HG03575 (cell line): ENCODE data around the gene BCAS1.
"Not testable (repeated sequence)": the region's sequence is repeated elsewhere in the genome, so short reads cannot be mapped to it uniquely, and the experiment has no call there.

Experiments
- ATAC-seq: cut with Tn5 transposase; IDR thresholded peaks from one replicate; pipeline ENCODE4 v1.9.1; 2021; ENCODE audit not compliant: unreplicated experiment, insufficient number of reproducible peaks, low FRiP score; ENCODE audit errors: extremely low read depth

BCAS1 gene

DNA sequence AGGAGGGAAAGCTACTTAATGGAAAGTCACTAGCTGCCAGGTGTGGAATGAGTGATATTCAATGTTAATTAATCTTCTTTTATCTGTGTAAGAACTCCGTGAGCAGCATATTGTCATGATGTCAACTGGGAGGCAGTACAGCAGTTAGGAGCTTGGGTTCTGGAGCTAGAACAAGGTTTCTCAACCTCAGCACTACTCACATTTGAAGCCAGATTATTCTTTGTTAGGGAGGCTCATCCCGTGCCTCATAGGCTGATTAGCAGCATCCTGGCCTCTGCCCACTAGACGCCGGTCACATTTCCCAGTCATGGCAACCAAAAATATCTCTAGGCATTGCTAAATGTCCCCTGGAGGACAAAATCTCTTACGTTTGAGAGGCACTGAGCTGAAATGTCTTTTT is 41.2 kb downstream of the BCAS1 start:
- ATAC-seq, result no peak

DNA sequence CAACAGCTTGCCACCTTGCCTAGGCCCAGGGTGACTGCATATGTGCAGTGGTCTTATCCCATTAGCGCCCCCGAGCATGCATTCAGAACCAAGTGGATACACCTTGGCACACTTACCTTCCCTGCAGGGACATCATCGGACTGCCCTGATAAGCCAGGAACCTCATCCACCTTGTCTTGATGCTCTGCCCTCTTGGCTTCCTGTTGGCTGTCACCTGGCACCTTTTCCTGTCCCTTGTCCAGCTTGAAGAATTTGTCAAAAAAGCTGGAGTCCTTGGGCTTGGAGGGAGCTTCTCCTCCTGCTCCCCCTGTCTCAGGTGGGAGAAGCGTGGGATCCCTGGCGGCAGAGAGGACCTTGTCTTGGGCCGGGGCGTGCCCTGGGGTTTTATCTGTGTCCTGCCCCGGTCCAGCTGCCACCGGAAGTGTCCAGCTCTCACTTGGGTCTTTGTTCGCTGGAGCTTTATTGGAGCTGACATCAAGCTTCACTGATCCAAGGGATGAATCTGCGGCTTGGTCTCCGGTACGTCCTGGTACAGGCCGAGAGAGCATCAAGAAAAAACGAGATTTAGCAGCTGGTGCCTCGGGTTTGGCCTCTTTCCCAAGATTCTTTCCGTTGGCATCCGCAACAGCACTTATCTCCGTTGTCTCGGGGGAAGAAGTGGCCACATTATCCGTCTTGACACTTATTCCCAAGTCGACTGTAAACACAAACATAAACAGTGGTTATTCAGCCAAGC is 42.0 kb downstream of the BCAS1 start:
- no peak for ATAC-seq

DNA sequence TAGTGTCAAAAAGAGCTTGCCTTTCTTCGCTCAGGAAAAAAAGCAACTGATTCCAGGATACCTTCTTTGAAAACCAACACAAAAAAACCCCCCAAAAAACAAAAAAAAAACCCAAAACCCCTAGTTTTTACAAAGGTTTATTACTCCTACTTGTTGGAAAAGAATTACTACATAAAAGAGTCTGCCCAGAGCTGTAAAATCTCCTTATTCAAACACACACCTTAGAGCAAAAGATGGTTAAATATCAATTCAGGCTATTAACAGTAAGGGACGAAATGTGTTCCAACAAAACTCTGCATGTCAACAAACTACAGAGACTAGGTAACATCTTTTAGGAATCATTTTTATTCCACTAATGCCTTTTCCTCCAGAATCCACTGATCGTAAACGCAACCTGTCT is 42.7 kb downstream of the BCAS1 start:
- no peak for ATAC-seq

DNA sequence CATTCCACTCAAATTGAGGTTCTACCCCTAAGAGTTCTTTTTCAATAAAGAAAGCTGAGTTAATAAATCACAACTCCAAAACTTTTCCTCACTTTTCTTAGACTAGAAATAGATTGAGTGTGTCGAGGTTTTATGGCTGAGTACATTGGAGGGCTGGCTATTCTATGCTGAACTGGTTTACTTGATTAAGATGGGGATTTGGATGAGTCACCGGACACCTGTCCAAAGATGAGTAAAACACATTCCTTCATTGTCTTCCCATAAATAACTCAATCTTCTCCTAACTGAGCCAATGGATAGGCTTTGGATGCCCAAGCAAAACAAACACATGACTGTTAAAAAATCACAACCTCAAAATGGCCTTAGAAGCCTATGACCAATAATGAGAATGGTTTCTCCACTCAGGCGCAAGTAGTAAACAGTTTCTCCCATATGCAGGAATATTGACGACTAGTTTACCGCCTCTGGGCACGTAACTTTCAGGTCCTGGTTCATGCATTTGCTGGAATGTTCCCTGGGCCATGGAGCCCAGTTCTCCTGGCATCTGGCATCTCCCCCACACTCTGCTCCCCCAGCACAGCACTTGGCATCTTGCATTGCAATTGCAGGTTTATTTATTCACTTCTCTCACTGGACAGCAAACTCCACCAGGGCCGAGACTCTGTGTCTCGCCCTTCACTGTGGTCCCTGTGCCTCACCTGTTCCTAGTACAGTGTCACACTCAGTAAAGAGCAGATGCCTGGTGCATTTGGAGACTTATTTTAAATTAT is 43.9 kb downstream of the BCAS1 start:
- no peak for ATAC-seq

DNA sequence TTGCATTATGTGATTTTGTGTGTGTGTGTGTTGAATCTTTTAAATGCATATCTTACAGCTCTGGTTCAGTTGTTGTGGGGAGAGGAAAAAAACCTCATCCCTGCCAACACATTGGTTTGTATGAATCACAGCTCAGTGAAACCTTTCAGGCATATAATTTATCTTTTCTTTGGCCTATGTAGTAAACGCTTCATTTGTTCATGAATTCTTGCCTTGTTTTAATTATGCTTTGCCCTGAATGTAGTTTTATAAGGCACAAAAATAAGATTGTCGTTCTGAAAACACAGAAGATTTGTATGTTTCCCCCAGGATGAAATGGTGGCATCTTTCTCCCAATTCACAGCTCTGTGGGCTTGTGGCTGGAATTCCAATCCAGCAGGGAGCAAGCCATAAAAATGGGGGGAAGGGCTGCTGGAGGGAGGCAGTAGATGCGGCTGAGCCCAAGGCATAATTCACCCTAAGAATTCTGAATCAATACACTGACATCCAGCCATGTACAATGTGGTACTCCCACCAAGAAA is 45.1 kb downstream of the BCAS1 start:
- no peak for ATAC-seq

DNA sequence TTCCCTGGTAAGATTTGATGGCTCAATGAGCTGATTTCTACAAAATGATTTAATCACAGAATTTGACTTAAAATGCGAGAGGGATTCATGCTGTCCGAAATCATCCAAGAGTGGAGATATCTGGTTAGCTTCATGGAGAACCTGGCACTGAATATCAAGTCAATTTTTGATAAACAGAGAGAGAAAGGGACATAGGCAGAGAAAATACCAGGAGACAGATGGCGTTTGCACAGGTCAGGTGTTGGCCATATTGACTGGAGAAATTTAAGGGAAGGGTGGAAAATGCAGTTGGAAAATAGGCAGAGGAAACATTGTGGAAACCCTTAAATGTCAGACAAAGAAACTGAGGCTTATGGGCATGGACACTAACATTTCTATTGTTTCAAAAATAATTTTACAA is 47.0 kb downstream of the BCAS1 start:
- no peak for ATAC-seq

DNA sequence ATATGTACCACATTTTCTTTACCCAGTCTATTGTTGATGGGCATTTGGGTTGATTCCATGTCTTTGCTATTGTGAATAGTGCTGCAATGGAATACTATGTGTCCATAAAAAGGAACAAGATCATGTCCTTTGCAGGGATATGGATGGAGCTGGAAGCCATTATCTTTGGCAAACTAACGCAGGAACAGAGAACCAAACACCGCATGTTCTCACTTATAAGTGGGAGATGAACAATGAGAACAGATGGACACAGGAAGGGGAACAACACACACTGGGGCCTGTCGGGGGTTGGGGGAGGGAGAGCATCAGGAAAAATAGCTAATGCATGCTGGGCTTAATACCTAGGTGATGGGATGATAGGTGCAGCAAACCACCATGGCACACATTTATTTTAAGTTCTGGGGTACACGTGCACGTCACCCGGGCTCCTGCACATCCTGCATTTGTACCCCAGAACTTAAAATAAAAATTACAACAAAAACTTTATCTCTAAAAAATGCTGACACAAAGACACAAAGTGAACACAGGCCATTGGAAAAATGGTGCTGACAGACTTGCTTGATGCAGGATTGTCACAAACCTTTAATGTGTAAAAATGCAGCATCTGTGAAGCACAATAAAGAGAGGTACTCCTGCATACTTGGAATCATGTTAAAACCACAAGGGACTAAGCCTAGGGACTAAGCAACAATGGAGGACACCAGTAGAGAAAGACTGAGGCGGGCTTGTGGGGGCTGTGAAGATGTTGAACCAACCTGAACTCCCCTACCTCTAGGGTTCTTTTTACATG is 48.8 kb downstream of the BCAS1 start:
- ATAC-seq, result no peak

DNA sequence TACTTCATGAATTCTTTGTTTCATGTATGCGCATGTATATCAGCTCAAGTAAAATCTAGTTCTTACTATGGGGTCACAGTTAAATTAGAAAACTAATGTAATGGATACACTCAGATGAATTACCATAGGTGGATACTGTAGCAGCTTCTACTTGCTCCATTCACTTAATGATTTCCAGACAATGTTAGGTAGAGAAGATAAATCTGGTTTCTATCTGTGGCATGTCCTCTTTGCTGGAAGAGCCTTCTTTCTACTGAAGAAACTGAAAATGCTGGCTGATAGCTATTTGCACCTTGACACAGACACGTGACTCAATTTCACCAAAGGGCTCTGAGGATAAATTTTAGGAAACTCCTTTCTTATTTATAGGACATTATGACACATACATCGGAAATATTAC is 49.5 kb downstream of the BCAS1 start:
- no peak for ATAC-seq

DNA sequence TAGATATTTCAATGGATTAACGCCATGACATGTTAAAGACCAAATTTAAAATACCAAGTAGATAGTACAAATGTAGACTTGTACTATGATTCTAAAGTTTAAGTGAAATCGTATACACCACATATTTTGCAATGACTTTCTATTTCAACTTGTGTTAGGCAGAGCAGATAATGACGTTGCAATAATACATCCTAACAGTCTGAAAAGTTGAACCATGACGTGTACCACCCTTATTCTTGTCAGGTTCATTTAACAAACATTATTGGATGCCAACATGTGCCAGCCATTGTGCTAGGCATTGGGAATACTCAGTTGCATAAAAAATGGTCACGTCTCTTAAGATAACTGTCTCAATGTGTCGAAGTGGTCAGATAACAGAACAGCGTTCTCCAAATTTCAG is 50.0 kb downstream of the BCAS1 start:
- ATAC-seq, result no peak

DNA sequence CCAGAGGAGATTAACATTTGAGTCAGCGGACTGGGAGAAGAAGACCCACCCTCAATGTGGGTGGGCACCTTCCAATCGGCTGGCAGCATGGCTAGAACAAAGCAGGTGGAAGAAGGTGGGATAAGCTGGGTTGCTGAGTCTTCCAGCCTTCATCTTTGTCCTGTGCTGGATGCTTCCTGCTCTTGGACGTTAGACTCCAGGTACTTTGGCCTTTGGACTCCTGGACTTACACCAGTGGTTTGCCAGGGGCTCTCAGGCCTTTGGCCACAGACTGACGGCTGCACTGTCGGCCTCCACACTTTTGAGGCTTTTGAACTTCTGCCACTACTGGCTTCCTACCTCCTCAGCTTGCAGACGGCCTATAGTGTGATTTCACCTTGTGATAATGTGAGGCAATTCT is 50.8 kb downstream of the BCAS1 start:
- no peak for ATAC-seq

DNA sequence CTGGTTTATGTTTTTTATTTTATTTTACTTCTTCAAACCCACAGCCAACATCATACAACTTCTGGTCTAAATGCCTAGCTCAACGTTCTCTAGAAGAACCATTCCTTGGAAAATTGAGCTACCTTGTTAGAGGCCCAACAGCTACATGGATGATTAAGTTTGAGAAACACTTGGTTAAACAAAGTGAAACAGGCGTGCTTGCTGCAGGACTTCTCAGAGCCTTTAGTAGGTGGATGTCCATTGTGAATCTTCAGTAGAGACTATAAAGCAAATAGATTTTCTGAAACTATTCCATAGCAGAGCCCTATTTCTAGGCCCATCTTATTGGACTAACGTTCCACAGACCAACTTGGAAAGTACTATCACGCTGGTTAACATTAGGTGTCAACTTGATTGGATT is 51.3 kb downstream of the BCAS1 start:
- ATAC-seq, result no peak

DNA sequence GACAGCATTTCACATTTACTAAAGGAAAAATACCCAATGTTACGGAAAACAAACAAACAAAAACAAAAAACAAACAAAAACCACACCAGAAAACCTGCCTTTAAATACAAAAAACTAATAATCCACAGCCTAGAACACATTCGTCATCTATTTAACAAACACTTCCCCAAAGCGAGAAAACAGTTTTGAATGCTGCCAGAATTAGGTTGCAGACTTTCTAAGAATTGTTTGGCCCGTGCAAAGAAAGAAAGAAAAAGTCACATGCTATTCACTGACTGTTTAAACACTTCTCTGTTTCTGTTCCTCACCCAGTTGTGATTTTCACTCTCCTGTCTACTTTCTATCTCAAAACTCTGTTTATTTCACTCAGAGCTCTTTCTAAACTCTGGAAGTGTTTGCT is 52.5 kb downstream of the BCAS1 start:
- ATAC-seq, result peak; percentile 52

DNA sequence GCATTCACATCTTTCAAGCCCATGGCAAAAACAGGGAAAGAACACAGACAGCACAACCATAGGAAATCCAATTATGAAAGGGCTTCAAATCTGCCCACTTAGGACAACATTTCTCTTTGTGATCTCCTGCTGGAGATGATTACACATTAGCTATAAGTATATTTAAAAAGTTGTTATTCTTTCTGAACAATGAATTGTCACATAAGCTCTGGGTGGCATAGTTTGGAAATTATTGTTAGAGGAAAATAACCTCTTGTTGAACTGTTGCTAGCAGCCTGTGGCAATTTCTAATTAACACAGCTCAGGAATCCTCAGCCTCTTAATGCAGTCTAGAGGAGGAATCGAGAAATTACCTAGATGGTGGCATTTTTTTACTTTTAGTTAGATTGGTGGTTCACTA is 54.9 kb downstream of the BCAS1 start:
- no peak for ATAC-seq

DNA sequence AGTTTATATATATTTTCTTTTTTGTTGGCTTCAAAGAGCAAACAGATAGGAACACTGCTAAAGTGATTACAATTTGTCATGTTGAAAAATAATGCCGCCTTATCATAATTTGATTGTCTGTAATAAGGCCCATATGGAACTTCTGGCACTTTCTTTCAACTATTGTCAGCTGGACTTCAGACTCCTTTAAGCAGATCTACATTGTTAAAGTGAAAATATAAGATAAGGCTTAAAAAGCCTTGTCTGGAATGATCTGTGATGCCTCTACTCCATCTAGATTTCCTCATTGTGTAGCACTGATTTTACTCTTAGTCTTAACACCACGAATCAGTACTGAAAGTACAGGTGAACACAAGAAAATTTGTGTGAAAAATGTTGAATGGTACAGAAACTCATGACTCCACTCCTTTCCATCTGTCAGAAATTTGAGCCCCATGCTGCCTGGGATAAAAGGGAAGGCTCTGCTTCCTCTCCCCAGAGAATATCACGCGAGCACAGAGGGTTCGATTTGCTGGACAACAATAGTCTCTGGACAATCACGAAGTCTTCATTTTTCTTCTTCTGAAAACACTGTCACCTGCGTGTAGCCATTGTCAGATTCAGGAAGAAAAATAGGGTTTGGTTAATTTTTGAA is 56.0 kb downstream of the BCAS1 start:
- no peak for ATAC-seq

DNA sequence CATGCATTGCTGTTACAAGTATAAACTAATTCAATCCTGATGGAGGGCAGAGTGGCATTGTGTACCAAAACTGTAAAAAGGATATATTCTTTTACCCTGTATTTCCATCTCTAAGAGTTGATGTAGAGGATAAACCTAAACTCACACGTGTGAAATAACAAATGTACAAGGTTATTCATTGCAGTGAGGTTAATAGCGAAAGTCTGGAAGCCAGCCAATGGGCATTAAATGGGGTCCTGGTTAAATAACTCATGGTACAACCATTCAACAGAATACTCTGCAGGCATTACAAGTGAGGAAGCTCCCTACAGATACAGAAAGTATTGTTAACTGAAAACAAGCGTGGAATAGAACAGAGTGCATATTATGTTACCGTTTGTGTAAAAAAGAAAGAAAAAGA is 56.9 kb downstream of the BCAS1 start:
- no peak for ATAC-seq

DNA sequence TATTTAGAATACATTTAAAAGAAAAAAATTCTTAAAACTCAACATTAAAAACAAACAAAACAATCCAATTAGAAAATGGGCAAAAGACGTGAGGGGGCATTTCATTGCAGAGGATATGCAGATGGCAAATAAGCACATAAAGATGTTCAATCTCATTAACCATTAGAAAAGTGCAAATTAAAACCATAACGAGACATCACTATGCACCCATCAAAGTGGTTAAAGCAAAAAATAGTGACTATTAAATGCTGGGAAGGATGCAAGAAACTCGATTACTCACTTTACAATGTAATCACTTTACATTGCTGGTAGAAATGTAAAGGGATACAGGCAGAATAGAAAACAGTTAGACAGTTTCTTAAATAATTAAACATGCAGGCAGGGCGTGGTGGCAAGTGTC is 59.0 kb downstream of the BCAS1 start:
- no peak for ATAC-seq

DNA sequence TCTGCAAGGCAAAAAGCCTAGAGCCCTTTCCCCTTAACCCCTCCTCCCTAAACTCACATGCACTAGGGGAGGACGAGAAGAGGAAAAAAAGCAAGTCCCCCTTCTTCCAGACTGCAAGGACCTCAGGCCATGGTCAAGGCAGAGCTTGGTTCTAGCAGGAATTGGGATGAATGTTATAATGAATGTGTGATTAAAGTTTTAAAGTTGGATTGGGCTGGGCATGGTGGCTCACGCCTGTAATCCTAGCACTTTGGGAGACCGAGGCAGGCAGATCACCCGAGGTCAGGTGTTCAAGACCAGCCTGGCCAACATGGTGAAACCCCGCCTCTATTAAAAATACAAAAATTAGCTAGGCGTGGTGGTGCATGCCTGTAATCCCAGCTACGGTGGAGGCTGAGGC is 64.2 kb downstream of the BCAS1 start:
- ATAC-seq, result not testable (repeated sequence)

DNA sequence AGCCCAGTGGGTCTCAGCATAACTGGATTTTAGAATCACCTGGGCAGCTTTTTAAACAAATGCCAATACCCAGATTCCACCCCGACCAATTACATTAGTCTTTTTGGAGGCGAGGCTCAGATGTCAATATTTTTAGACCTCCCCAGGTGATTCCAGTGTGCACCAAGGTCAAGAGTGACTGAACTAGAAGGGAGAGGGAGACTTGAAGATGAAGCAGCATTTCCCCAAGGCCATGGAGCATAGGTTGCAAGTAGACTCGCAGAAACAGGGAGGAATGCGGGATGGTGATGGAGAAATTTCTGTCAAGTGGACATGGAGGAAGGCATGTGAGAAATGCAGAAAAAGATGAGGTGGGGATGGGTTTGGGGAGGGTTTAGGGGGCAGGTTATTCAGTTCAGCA is 64.9 kb downstream of the BCAS1 start:
- no peak for ATAC-seq

DNA sequence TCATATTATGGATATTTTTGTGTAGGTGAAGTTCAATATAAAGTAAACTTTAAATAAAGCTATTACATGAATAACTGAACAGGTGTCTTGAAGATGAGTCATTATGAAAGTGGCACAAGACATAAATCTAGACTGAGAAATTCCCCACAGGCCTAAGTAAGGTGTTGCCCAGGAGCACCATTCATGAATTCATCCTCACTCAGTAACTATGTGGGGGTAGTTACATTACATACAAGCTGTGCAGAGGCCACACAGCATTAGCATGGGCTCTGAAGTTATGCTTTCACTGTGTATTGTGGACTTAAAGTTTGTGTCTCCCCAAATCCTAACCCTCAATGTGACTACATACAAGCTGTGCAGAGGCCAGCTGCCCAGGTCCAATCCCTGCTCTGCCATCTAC is 65.9 kb downstream of the BCAS1 start:
- peak; percentile 94 for ATAC-seq
